Measurements from ENCODE around the gene CERS4.

DNA sequence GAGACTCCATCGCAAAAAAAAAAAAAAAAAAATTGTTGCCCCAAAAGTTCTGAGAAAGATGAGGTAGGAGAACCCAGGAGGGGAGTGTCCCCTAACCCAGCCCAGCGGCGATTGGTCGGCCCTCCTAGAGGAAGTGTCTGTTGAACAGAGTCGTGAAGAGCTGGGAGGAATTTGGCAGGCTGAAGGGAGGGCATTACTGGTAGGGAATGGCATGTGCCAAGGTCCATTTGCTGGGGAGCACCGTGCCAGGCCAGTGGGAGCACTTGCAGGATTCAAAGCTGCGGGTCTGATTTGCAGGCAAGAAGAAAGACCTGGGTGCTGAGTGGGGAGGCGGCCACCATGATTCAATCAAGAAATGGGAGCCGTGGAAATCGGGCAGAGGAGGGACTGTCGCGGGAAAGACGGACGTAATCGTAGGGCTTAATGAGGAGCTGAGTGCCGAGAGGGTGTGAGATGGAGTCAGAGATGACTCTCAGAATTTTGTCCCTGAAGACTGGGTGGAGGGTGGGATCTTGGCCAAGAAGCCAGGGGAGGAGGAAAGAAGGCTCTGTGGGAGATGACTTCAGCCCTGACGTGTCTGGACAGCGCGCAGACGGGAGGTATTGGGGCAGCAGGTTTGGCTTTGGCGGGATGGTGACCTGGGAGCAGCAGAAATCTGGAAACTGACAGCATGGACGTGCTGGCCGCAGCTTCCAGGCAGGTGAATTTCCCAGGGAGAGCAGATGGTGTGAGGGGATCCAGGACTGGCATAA is 15.4 kb downstream of the CERS4 start:
- TF ChIP-seq CTCF (IDR thresholded peaks at IDR 0.05): no peak
- TF ChIP-seq ZFX (IDR thresholded peaks at IDR 0.05; ENCODE audit: borderline replicate concordance): no peak
